ENCODE results near the gene SKP1. TPM values are rescaled to one million over a fixed set of nuclear protein-coding genes. Genes with fewer than 3 reads are reported as not detected.
"Not testable (repeated sequence)": the region's sequence is repeated elsewhere in the genome, so short reads cannot be mapped to it uniquely, and the experiment has no call there.

Gene SKP1
- total RNA-seq = 100 to 1,000 TPM; 201 to 238 TPM

GRCh38 chr5:134176511-134177368 is at the start of gene SKP1:
Gene SKP1 (minus strand): TSS chr5:134176950. CDS start chr5:134174022, 2,928 bp downstream.
- H3K4me3 Mint-ChIP-seq = peak within 1 kb of the TSS; percentile 93 to 94
- H3K9me3 Mint-ChIP-seq = no peaks in the 10 kb centered on the region
- H3K27me3 Mint-ChIP-seq (ENCODE audit: low read depth) = no peaks in the 10 kb centered on the region
- peaks cover 29% of the 10 kb centered on the region for H3K4me1 Mint-ChIP-seq (ENCODE audit: low read depth)
- ATAC-seq (replicated peaks in 1 of 2) (peak; percentile 86 to 88), DNase-seq (peak; percentile 89 to 91)
- H3K27ac Mint-ChIP-seq = peak within 1 kb of the TSS; percentile 96
- H3K36me3 Mint-ChIP-seq (ENCODE audit: insufficient read depth in 2 of 2) = peaks cover 10 to 25% of the 10 kb centered on the region in 2 donors

- Mint-ChIP-seq H3K4me1 (ENCODE audit: low read depth) (peaks cover 64% of the 10 kb centered on the region), H3K9me3 (no peaks in the 10 kb centered on the region), H3K27me3 (ENCODE audit: low read depth) (no peaks in the 10 kb centered on the region), H3K36me3 (ENCODE audit: insufficient read depth in 2 of 2) (peaks cover 13 to 23% of the 10 kb centered on the region in 2 donors), H3K27ac (peak within 1 kb of the TSS; percentile 96), H3K4me3 (peak within 1 kb of the TSS; percentile 96 to 98)
- DNase-seq (peak; percentile 99), ATAC-seq (replicated peaks in 1 of 2) (peak; percentile 85 to 88)
Observed at GRCh38 chr5:134225780-134226440, 49.2 kb upstream of the SKP1 start, which contains the start of gene PPP2CA. Gene PPP2CA (minus strand): TSS chr5:134226073. CDS start chr5:134225861, 212 bp downstream.

GRCh38 chr5:134224888-134225779 is 48.4 kb upstream of the SKP1 start:
- peak overlapping the region; percentile 96 for H3K27ac Mint-ChIP-seq
- peaks cover 71% of the 10 kb centered on the region for H3K4me1 Mint-ChIP-seq (ENCODE audit: low read depth)
- H3K9me3 Mint-ChIP-seq = no peaks in the 10 kb centered on the region
- DNase-seq (peak; percentile 82 to 83), ATAC-seq (replicated peaks in 1 of 2) (peak; percentile 54 to 57)
- H3K27me3 Mint-ChIP-seq (ENCODE audit: low read depth) = no peaks in the 10 kb centered on the region
- peak overlapping the region; percentile 96 to 98 for H3K4me3 Mint-ChIP-seq
- peaks cover 16 to 29% of the 10 kb centered on the region in 2 donors for H3K36me3 Mint-ChIP-seq (ENCODE audit: insufficient read depth in 2 of 2)

- DNase-seq (no peak), ATAC-seq (replicated peaks in 1 of 2) (no peak)
- Mint-ChIP-seq H3K4me3 (peak overlapping the region; percentile 96 to 98), H3K9me3 (no peaks in the 10 kb centered on the region), H3K36me3 (ENCODE audit: insufficient read depth in 2 of 2) (peaks cover 17 to 29% of the 10 kb centered on the region in 2 donors), H3K27ac (peak overlapping the region; percentile 96), H3K4me1 (ENCODE audit: low read depth) (peaks cover 82% of the 10 kb centered on the region), H3K27me3 (ENCODE audit: low read depth) (no peaks in the 10 kb centered on the region)
Observed at GRCh38 chr5:134223406-134224248, 46.9 kb upstream of the SKP1 start.

- H3K9me3 Mint-ChIP-seq; H3K27me3 Mint-ChIP-seq (ENCODE audit: low read depth); ATAC-seq (replicated peaks in 1 of 2); DNase-seq: not testable (repeated sequence)
- H3K4me3 Mint-ChIP-seq = peak overlapping the region; percentile 96 to 98
- peaks cover 85% of the 10 kb centered on the region for H3K4me1 Mint-ChIP-seq (ENCODE audit: low read depth)
- H3K27ac Mint-ChIP-seq = peak overlapping the region; percentile 93
- H3K36me3 Mint-ChIP-seq (ENCODE audit: insufficient read depth in 2 of 2) = peaks cover 17 to 31% of the 10 kb centered on the region in 2 donors
Observed at GRCh38 chr5:134221690-134222089, 44.9 kb upstream of the SKP1 start.

GRCh38 chr5:134215757-134216156 is 39.0 kb upstream of the SKP1 start:
- Mint-ChIP-seq H3K4me1 (ENCODE audit: low read depth) (peaks cover 80% of the 10 kb centered on the region), H3K36me3 (ENCODE audit: insufficient read depth in 2 of 2) (peaks cover 5 to 17% of the 10 kb centered on the region in 2 donors), H3K9me3 (no peaks in the 10 kb centered on the region), H3K27ac (no peak overlapping the region), H3K27me3 (ENCODE audit: low read depth) (no peaks in the 10 kb centered on the region), H3K4me3 (no peak overlapping the region)
- ATAC-seq (replicated peaks in 1 of 2) = no peak
- no peak for DNase-seq

GRCh38 chr5:134211263-134212031 is 34.7 kb upstream of the SKP1 start:
- H3K27me3 Mint-ChIP-seq (ENCODE audit: low read depth); H3K27ac Mint-ChIP-seq; H3K4me3 Mint-ChIP-seq; ATAC-seq (replicated peaks in 1 of 2); H3K9me3 Mint-ChIP-seq; DNase-seq; H3K36me3 Mint-ChIP-seq (ENCODE audit: insufficient read depth in 2 of 2): not testable (repeated sequence)
- H3K4me1 Mint-ChIP-seq (ENCODE audit: low read depth) = peaks cover 56% of the 10 kb centered on the region

GRCh38 chr5:134209477-134210245 is 32.9 kb upstream of the SKP1 start:
- Mint-ChIP-seq H3K27me3 (ENCODE audit: low read depth) (no peaks in the 10 kb centered on the region), H3K4me3 (no peak overlapping the region), H3K4me1 (ENCODE audit: low read depth) (peaks cover 52% of the 10 kb centered on the region), H3K27ac (peak overlapping the region; percentile 65), H3K36me3 (ENCODE audit: insufficient read depth in 2 of 2) (peaks cover 0 to 16% of the 10 kb centered on the region in 2 donors), H3K9me3 (no peaks in the 10 kb centered on the region)
- ATAC-seq (replicated peaks in 1 of 2) (no peak), DNase-seq (no peak)

GRCh38 chr5:134207696-134208095 is 30.9 kb upstream of the SKP1 start:
- no peaks in the 10 kb centered on the region for H3K27me3 Mint-ChIP-seq (ENCODE audit: low read depth)
- peaks cover 33% of the 10 kb centered on the region for H3K4me1 Mint-ChIP-seq (ENCODE audit: low read depth)
- H3K4me3 Mint-ChIP-seq = no peak overlapping the region
- H3K27ac Mint-ChIP-seq = no peak overlapping the region
- no peaks in the 10 kb centered on the region for H3K9me3 Mint-ChIP-seq
- no peak for DNase-seq
- H3K36me3 Mint-ChIP-seq (ENCODE audit: insufficient read depth in 2 of 2) = peaks cover 3 to 19% of the 10 kb centered on the region in 2 donors
- no peak for ATAC-seq (replicated peaks in 1 of 2)

GRCh38 chr5:134206627-134207160 is 29.9 kb upstream of the SKP1 start:
- H3K36me3 Mint-ChIP-seq (ENCODE audit: insufficient read depth in 2 of 2) = peaks cover 7 to 23% of the 10 kb centered on the region in 2 donors
- no peak overlapping the region for H3K27ac Mint-ChIP-seq
- H3K9me3 Mint-ChIP-seq = no peaks in the 10 kb centered on the region
- H3K4me3 Mint-ChIP-seq = no peak overlapping the region
- H3K27me3 Mint-ChIP-seq (ENCODE audit: low read depth) = no peaks in the 10 kb centered on the region
- no peak for ATAC-seq (replicated peaks in 1 of 2)
- H3K4me1 Mint-ChIP-seq (ENCODE audit: low read depth) = peaks cover 26% of the 10 kb centered on the region
- no peak for DNase-seq

GRCh38 chr5:134204575-134204974 is 27.8 kb upstream of the SKP1 start:
- H3K4me1 Mint-ChIP-seq (ENCODE audit: low read depth) = peaks cover 13% of the 10 kb centered on the region
- no peaks in the 10 kb centered on the region for H3K27me3 Mint-ChIP-seq (ENCODE audit: low read depth)
- no peak for DNase-seq
- H3K36me3 Mint-ChIP-seq (ENCODE audit: insufficient read depth in 2 of 2) = peaks cover 12 to 37% of the 10 kb centered on the region in 2 donors
- H3K4me3 Mint-ChIP-seq = no peak overlapping the region
- H3K9me3 Mint-ChIP-seq = no peaks in the 10 kb centered on the region
- peak overlapping the region; percentile 73 for H3K27ac Mint-ChIP-seq
- no peak for ATAC-seq (replicated peaks in 1 of 2)
